Endothelial cell (in vitro differentiated cells): ENCODE measurements around the gene ERLEC1. TPM values are rescaled to one million over a fixed set of nuclear protein-coding genes. Genes with fewer than 3 reads are reported as not detected.
A peak's percentile ranks its signal among the peaks of the same experiment; 100 is the strongest.

Experiments used
- DNase-seq: peaks from one replicate; pipeline ENCODE4 v3.0.0; 2021; ENCODE audit warnings: low spot score
- H3K27ac Mint-ChIP-seq: one replicate; pipeline ENCODE4 v1.8.0; 2021; ENCODE audit warnings: mixed read lengths, inconsistent platforms; ENCODE audit not compliant: unreplicated experiment
- H3K27me3 Mint-ChIP-seq: one replicate; pipeline ENCODE4 v1.8.0; 2021; ENCODE audit warnings: mild to moderate bottlenecking, moderate library complexity, mixed read lengths, inconsistent platforms; ENCODE audit not compliant: unreplicated experiment
- H3K36me3 Mint-ChIP-seq: one replicate; pipeline ENCODE4 v1.8.0; 2021; ENCODE audit warnings: mild to moderate bottlenecking, low read depth, mixed read lengths, inconsistent platforms; ENCODE audit not compliant: unreplicated experiment
- H3K4me1 Mint-ChIP-seq: one replicate; pipeline ENCODE4 v1.8.0; 2021; ENCODE audit warnings: mild to moderate bottlenecking, mixed read lengths, inconsistent platforms; ENCODE audit not compliant: unreplicated experiment
- H3K4me3 Mint-ChIP-seq: one replicate; pipeline ENCODE4 v1.8.0; 2021; ENCODE audit warnings: mild to moderate bottlenecking, mixed read lengths, inconsistent platforms; ENCODE audit not compliant: unreplicated experiment
- H3K9me3 Mint-ChIP-seq: one replicate; pipeline ENCODE4 v1.8.0; 2021; ENCODE audit warnings: mixed read lengths, inconsistent platforms; ENCODE audit not compliant: unreplicated experiment
- total RNA-seq: library from RNA; stranded (reverse); fragmentation: NEBNext Ultra II Directional; extraction: Animal tissue kit (Norgen Biotek cat#: 25700); gene quantifications from one replicate; pipeline ENCODE4 v1.2.1, GENCODE V29; 2021; ENCODE audit not compliant: unreplicated experiment
- TF ChIP-seq, protein P1 (sequence below): fragments of 200-600 bp; sonication (generic); IDR thresholded peaks from one replicate; pipeline ENCODE4 v1.5.0; 2021; ENCODE audit warnings: antibody characterized with exemption; ENCODE audit not compliant: unreplicated experiment

ERLEC1 gene
- total RNA-seq, 1 donor from 2014 or later: 31.0 TPM

DNA sequence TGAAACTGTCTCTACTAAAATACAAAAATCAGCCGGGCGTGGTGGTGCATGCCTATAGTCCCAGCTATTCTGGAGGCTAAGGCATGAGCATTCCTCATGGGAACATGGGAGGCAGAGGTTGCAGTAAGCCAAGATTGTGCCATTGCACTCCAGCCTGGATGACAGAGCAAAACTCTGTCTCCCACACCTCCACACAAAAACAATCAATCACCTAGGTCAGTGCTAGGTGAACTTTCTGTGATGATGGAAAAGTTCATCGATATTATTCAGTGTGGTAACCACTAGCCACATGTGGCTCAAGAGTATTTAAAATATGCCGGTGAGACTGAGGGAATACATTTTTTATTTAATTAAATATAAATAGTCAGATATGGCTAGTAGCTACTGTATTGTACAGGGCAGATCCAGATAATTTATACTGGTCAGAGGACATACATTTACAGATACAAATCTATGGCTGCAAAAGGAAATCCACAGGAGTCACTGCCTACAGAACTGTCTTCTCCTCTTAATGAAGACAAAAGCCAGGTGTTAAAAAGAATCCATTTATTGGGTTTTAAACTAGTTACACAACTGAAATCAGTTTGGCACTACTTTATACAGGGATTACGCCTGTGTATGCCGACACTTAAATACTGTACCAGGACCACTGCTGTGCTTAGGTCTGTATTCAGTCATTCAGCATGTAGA, 76.8 kb downstream of the ERLEC1 start:
- Mint-ChIP-seq H3K36me3 (peaks cover 25% of the 10 kb centered on the region), H3K27ac (no peak overlapping the region)

DNA sequence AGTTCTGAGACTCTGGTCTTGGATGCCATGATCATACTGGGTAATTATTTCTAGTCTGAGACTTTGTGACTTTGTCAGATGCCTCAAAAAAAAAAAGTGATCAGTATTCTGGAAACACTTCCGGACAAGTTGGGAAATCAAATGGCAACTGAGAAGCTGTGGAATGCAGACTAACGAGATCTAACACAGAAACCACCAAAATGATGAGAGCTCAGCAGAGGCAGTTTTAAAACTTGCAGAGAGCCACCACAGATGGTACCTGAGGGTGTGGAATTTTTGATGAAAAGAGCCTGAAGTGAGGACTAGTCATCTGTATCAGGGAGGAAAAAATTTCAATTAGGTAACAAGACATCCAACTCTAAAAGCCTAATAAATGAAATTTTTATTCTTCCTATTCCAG, 78.4 kb downstream of the ERLEC1 start:
- Mint-ChIP-seq H3K36me3 (peaks cover 22% of the 10 kb centered on the region), H3K4me1 (peaks cover 8% of the 10 kb centered on the region), H3K4me3 (no peak overlapping the region), H3K27me3 (no peaks in the 10 kb centered on the region), H3K9me3 (no peaks in the 10 kb centered on the region), H3K27ac (no peak overlapping the region)
- TF ChIP-seq, protein P1, sequence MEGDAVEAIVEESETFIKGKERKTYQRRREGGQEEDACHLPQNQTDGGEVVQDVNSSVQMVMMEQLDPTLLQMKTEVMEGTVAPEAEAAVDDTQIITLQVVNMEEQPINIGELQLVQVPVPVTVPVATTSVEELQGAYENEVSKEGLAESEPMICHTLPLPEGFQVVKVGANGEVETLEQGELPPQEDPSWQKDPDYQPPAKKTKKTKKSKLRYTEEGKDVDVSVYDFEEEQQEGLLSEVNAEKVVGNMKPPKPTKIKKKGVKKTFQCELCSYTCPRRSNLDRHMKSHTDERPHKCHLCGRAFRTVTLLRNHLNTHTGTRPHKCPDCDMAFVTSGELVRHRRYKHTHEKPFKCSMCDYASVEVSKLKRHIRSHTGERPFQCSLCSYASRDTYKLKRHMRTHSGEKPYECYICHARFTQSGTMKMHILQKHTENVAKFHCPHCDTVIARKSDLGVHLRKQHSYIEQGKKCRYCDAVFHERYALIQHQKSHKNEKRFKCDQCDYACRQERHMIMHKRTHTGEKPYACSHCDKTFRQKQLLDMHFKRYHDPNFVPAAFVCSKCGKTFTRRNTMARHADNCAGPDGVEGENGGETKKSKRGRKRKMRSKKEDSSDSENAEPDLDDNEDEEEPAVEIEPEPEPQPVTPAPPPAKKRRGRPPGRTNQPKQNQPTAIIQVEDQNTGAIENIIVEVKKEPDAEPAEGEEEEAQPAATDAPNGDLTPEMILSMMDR: no peak
- DNase-seq: no peak

More for the DNA sequence above, 76.8 kb downstream of the ERLEC1 start:
- TF ChIP-seq, protein P1: no peak
- Mint-ChIP-seq H3K4me3 (no peak overlapping the region), H3K27me3 (peaks cover 1% of the 10 kb centered on the region), H3K4me1 (peaks cover 16% of the 10 kb centered on the region), H3K9me3 (no peaks in the 10 kb centered on the region)
- DNase-seq: no peak

GRCh38 chr2:53865962-53866361, 79.1 kb downstream of the ERLEC1 start:
- DNase-seq: no peak
- H3K36me3 Mint-ChIP-seq: peaks cover 22% of the 10 kb centered on the region
- no peaks in the 10 kb centered on the region for H3K27me3 Mint-ChIP-seq
- peaks cover 1% of the 10 kb centered on the region for H3K4me1 Mint-ChIP-seq
- no peak overlapping the region for H3K27ac Mint-ChIP-seq
- H3K9me3 Mint-ChIP-seq: no peaks in the 10 kb centered on the region
- TF ChIP-seq, protein P1: no peak
- H3K4me3 Mint-ChIP-seq: no peak overlapping the region

DNA sequence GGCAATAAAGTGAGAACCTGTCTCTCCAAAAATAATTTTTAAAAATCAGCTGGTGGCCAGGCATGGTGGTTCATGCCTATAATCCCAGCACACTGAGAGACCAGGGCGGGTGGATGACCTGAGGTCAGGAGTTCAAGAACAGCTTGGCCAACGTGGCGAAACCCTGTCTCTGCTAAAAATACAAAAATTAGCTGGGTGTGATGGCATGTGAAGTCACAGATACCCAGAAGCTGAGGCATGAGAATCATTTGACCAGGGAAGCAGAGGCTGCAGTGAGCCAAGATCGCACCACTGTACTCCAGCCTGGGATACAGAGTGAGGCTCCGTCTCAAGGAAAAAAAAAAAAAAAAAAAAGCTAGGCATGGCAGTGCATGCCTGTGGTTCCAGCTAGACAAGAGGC, 80.3 kb downstream of the ERLEC1 start:
- H3K4me3 Mint-ChIP-seq: no peak overlapping the region
- no peak overlapping the region for H3K27ac Mint-ChIP-seq
- TF ChIP-seq, protein P1: no peak
- no peaks in the 10 kb centered on the region for H3K9me3 Mint-ChIP-seq
- no peaks in the 10 kb centered on the region for H3K27me3 Mint-ChIP-seq
- DNase-seq: no peak
- H3K4me1 Mint-ChIP-seq: no peaks in the 10 kb centered on the region
- H3K36me3 Mint-ChIP-seq: peaks cover 19% of the 10 kb centered on the region

- Mint-ChIP-seq H3K4me3 (peak overlapping the region; percentile 49), H3K9me3 (no peaks in the 10 kb centered on the region), H3K27me3 (no peaks in the 10 kb centered on the region), H3K36me3 (peaks cover 16% of the 10 kb centered on the region), H3K27ac (no peak overlapping the region), H3K4me1 (no peaks in the 10 kb centered on the region)
- TF ChIP-seq, protein P1: no peak
- no peak for DNase-seq
Observed at GRCh38 chr2:53867773-53868172, 80.9 kb downstream of the ERLEC1 start.
